GM18873 (cell line): ENCODE measurements around the gene SORCS2.

ENCODE experiments used
- ATAC-seq: cut with Tn5 transposase; IDR thresholded peaks from one replicate; pipeline ENCODE4 v1.9.1; 2021; ENCODE audit warnings: mild to moderate bottlenecking, moderate library complexity, moderate number of reproducible peaks; ENCODE audit not compliant: unreplicated experiment, low FRiP score

SORCS2 gene

GRCh38 chr4:7343081-7343655 is 150.8 kb downstream of the SORCS2 start:
- ATAC-seq = no peak

- ATAC-seq = no peak
Measured at GRCh38 chr4:7343950-7344349, 151.6 kb downstream of the SORCS2 start.

GRCh38 chr4:7344636-7345155 is 152.4 kb downstream of the SORCS2 start:
- ATAC-seq = no peak

DNA sequence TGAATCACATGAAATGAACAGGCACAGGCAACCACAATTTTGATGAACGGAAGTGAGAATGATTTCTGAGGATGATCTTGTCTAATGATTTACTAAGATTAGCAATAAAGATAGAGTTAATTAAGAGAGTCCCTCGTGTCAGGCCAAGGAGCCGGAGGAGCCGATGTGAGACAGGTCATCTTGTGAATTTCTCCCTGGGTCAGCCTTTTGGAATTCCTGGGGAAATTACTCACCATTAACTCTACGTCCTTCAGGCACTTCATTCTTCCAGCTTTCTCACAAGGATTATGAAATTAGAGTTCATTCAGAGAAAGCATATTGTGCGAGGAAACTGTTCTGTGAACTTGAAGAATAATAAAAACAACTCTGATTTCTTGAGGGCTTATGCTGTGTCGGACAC is 155.6 kb downstream of the SORCS2 start:
- ATAC-seq = no peak

GRCh38 chr4:7348946-7349900 is 156.9 kb downstream of the SORCS2 start:
- no peak for ATAC-seq

GRCh38 chr4:7350396-7350795 is 158.1 kb downstream of the SORCS2 start:
- ATAC-seq = no peak

DNA sequence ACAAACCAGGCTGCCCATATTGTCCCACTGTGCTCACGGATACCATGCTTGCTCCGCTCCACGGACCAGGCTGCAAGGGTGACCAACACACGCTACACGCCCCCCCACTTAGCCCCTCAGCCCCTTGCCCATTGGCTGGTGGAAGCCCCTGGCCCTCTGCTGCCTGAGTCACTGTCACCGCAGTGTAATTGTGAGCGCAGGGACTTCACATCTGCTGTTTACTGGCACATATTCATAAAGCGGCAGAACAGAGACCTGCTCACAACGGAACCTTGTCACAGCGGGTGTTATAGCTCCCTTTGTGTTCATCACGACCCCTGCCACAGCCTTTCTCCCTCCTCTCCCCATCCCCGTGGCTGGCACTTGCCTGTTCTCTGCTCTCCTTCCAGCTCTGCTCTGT is 158.7 kb downstream of the SORCS2 start:
- no peak for ATAC-seq

DNA sequence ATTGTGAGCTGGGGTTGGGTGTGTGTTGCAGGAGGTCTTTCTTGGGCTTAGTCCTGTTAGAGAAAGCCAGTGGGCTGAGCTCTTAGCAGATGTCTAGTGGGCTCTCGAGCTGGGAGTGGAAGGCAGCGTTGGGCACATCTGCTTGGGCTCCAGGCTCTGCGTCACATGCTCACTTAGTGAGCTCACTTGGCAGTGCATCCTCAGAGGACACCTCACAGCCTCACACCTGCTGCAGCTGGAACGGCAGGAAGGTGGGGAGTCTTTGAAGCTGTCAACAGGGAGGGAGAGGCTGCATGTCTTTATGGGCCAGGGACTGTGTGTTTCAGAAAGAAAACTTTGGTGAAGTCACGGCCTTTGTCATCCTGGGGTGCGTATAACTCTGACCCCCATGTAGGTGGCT is 160.1 kb downstream of the SORCS2 start:
- no peak for ATAC-seq

GRCh38 chr4:7353046-7353790 is 160.9 kb downstream of the SORCS2 start:
- ATAC-seq = no peak

- ATAC-seq = no peak
Measured at GRCh38 chr4:7353846-7354610, 161.7 kb downstream of the SORCS2 start.

DNA sequence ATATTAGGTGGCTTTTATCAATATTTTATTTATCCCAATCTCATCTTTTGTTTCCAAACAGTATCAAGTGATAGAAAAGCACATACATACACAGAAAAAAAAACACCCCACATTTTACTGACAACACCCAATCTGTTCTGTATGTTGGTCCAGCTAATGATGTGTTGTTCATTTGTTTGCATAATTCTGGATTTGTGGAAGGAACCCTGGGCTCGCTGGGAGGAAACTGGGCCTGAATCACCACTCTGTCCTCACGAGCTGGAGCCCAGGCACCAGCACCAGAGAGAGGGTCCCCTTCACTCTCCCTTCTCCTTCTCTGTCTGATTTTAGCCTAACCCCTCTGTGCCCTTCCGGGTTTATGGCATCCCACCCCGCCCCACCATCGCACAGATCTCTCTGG is 162.6 kb downstream of the SORCS2 start:
- no peak for ATAC-seq

DNA sequence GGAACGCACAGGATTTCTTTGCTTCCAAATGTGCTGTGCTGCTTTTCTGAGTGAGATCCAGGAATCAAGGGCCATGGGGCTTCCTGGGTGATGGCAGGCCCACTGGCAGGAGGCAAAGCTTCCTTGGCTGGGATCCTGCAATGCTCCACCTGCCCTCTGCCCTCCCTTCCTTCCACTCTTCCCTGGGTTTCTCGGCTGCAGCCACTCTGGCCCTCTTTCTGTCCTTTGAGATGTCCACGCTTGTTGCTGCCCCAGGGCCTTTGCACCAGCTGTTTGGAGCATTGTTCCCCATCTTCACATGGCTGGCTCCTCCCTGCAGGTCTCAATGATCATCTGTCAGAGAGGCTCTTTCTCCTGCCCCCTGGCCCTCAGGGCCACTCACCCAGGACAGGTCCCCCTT is 163.5 kb downstream of the SORCS2 start:
- no peak for ATAC-seq

DNA sequence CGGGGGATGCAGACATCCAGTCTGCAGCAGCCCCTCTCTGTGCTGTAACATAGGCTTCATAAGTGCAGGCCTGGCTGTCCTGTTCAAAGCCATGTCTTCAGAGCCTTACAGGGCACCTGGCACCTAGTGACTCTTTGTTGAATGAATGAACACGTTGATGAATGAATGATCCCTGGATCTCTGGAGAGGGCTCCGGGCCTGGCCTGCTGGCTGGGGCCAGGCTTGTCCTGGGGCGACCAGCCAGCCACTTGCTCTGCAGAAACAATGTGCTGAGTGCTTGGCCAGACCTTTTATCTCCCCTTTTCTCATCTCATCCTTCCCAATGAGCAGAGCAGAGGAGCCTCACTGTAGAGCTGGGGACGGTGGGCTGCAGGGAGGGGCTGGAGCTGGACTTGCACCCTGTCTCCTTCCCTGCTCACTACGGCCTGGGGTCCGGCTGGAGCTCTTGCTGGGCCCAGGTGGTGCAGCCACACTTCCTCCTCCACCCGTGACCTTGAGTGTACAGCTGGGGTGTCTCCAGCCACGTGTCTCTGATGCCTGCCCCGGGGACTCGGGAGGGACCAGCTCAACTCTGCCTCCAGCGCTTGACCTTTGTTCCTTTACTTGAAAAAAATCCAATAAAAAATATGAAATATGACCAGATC is 164.5 kb downstream of the SORCS2 start:
- no peak for ATAC-seq

- ATAC-seq = no peak
Measured at GRCh38 chr4:7357323-7357722, 165.0 kb downstream of the SORCS2 start.

GRCh38 chr4:7358100-7358735 is 165.9 kb downstream of the SORCS2 start:
- no peak for ATAC-seq

DNA sequence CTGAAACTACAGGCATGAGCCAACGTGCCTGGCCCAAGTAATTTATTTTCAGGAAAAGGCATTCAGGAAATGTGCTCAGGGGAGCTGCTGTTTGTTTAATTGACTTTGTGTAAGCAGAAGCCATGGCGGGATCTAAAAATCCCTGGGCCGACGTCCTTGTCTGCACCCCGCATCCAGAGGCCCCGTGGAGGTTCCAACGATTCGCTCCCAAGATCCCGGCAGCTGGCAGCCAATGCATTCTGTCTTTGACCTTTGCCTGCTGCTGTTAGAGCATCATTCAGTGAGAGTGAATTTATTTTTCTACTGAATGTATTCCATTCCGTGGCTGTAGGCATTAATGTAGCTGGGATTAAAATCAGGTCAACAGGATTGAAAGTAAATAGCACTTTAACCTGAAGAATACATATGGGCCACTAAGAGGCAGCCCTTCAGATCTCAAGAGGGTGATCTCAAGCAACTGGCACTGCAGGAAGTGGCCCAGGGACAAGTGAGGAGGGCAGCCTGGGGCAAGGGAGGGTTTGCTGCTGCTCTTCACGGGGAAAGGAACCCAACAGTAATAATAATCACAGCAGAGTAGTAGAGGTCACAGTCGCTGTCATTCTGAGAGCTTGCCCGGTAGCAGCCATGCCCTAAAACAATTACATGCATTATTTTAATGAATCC is 167.2 kb downstream of the SORCS2 start:
- ATAC-seq = no peak

GRCh38 chr4:7360806-7361205 is 168.5 kb downstream of the SORCS2 start:
- no peak for ATAC-seq

- no peak for ATAC-seq
Measured at GRCh38 chr4:7361280-7361895, 169.1 kb downstream of the SORCS2 start.
